DOHH2 (cell line): ENCODE measurements around the gene ZFPM1.

ENCODE experiments used
- EZH2phosphoT487 ChIP-seq: fragments of 200-600 bp; sonication (generic); IDR thresholded peaks from 2 replicates; pipeline ENCODE4 v1.6.1; 2017; ENCODE audit warnings: borderline replicate concordance, mild to moderate bottlenecking, antibody characterized with exemption, low read length, moderate library complexity, mixed read lengths
- TF ChIP-seq, protein P1 (sequence below): fragments of 200-600 bp; sonication (generic); IDR thresholded peaks from one replicate; pipeline ENCODE4 v1.5.1; 2014; ENCODE audit warnings: antibody characterized with exemption, mild to moderate bottlenecking, low read depth, low read length; ENCODE audit not compliant: poor library complexity, severe bottlenecking

DNA sequence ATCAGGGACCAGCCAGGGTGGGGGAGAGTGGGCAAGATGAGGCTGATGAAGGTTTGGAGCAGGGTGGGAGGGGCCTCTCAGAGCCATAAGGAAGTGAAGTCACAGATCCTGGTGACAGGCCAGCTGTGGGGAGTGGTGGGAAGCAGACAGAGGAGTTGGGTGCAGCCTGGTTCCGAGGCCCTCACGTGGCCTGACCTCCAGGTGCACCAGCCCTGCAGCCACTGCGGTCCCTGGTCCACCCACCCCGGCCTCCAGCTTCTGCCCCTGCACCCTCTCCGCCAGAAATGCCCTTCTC lies 3.9 kb upstream of the ZFPM1 start:
- TF ChIP-seq, protein P1, sequence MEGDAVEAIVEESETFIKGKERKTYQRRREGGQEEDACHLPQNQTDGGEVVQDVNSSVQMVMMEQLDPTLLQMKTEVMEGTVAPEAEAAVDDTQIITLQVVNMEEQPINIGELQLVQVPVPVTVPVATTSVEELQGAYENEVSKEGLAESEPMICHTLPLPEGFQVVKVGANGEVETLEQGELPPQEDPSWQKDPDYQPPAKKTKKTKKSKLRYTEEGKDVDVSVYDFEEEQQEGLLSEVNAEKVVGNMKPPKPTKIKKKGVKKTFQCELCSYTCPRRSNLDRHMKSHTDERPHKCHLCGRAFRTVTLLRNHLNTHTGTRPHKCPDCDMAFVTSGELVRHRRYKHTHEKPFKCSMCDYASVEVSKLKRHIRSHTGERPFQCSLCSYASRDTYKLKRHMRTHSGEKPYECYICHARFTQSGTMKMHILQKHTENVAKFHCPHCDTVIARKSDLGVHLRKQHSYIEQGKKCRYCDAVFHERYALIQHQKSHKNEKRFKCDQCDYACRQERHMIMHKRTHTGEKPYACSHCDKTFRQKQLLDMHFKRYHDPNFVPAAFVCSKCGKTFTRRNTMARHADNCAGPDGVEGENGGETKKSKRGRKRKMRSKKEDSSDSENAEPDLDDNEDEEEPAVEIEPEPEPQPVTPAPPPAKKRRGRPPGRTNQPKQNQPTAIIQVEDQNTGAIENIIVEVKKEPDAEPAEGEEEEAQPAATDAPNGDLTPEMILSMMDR: no peak
- no peak for TF ChIP-seq EZH2phosphoT487
